ENCODE data around the gene SCUBE1.

The SCUBE1 gene

DNA sequence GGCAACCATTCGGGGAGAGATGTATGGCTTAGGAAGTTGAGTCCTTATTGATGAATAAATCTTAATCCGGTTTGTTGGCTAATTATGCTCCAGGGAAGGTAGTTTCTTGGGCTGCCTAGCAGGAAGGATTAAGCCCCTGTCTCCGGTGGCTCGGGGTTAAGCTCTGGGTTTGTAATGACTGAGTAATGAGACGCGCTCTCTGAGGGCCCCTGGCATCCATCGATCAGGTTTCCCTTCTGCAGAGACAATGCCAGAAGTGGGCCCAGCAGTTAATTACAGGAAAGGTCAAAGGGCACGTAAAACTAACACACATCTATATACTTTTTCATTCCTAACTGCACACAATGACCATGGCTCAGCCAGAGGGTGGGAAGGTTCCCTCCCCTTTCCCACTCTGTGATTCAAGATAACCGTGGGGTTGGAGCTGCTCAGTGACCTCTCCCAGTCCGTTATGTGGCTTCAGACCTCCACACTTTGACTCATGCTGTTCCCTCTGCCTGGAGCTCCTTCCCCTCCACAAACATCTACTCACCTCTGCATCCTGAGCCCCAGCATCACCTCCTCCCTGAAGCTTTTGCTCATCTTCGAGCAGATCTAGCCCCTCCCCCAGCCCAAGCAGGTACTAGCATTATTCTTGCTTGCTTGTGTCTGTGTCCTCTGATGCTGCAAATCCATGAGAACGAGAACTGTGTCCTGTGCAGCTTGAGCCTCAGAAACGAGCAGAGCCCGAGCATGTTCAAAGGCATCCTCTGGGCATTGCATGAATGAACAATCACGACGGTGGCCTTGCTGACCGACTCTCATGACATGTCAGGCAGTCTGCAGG, 16.6 kb downstream of the SCUBE1 start:
- DNase-seq (ENCODE audit: low read depth in 2 of 2): no peak

DNA sequence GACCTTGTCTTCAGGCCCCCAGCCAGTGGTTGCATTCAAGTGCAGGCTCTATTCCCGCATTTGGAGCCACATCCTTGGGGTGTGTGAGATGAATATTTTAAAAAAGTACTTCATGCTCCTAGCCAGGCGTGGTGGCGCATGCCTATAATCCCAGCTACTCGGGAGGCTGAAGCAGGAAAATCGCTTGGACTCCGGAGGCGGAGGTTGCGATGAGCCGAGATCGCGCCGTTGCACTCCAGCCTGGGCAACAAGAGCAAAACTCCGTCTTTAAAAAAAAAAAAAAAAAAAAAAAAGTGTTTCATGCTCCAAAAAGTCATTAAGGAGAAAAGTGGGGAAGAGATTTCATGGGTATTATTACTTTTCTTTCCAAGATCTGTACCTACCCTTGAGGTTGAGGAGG, 18.0 kb downstream of the SCUBE1 start:
- DNase-seq (ENCODE audit: low read depth in 2 of 2): no peak

DNA sequence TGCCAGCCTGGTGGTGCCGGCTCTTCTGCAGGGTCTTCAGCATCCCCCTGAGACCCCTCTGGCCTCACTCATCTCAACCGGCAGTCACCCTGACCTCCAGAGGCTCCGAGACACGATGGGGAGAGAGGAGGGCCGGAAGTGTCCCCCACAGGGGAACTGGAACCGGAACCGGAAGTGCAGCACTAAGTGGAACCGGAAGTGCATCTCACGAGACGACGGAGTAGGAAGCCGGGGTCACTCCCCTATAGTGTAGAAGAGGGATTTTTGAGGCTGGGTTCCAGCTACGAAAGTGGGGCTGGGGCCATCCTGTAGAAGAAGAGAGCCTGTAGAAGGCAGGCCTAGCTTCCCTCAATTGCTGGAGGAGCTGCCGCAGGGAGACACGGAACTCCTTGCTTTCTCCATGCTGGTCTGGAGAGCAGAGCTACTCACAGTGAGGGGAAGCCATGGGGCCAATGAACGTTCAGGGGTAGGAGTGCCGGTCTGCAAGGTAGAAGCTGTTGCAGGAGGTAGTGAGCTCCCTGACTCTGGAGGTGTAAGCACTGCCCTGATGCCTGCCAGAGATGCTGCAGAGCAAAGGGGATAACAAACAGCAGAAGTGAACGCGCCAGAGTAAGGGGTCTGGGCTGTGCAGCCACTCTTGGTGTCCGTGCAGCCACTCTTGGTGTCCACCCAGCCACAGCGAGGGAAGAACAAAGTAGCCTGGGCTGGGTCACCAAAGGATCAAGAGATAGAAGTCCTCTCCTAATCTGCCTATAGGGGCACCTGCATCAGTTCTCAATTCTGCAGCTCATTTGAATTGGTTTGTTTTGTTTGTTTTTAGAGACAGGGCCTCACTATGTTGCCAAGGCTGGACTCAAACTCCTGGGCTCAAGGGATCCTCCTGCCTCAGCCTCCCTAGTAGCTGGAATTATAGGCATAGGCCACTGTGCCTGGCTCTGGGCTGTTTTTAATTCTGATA, 21.9 kb downstream of the SCUBE1 start:
- DNase-seq (ENCODE audit: low read depth in 2 of 2): no peak

DNA sequence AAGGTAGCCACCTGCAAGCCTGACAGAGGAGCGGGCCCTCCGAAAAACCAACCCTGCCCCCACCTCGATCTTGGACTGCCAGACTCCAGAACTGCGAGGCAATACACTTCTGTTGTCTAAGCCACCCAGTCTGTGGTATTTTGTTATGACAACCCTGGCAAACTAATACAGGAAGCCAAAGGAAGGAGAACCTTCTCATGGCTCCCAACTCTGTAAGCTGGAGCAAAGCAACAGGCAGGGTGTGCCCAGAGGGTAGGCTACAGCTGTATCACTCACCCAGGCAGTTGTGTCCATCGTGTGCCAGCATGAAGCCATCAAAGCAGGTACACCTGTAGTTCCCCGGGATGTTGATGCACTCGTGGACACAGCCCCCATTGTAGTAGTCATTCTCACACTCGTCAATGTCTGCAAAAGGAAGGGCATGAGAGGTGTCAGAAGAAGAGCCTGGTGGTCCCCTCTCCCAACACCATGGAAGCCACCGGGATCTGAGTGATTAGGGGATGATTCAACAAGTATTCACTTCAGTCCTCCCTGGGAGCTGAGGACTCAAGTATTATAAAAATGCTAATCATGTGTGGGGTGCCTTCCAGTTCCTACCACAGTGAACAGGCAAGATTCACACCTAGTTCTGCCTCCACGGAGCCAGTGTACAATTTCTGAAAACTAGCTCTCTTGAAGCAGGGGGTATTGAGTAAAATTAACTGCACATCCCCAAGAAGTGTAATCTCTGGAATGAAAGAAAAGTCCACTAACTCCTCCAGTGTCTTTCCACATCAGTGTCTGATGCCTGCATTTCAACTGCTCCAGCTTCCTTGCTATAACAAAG, 23.3 kb downstream of the SCUBE1 start:
- DNase-seq (ENCODE audit: low read depth in 2 of 2): no peak

DNA sequence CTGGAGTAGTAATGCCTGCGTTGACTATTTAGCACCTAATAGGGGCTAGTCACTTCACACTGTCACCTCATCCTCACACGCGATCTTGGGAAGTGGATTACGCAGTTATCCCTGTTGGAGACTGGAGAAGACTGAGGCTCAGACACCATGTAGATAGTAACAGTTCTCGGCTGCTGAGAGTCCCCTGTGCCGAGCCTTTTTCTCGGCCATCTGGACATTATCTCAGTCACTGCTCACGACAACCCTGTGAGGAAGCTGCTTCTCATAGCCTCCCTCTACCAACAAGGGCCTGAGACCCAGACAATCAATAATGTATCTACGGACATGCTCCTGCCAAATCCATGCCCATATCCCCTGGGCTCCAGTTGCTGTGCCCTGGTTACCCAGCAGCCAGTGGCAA, 25.9 kb downstream of the SCUBE1 start:
- no peak for DNase-seq (ENCODE audit: low read depth in 2 of 2)

DNA sequence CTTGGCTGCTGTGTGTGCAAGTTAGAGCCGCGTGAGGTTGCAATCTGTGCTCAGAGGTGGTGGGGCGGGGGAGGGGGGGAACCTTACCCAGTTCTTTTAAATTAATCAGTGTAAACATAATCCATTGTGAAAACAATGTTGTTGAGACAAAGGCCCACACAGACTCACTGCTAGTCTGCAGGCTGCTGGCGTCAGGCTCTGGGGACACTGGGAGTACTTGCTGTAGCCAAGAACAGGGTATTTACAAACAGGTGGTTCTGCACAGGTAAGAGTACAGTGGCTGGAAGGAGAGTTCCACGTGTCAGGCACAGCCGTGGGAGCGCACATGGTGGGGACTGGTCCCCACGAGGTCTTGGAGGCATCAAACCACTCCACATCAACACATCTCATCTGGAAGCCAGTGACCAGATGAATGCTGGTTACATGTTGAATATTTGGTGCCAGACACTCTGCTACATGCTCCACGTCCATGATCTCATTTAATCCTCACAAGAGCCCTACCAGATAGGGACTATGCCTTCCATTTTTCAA, 27.4 kb downstream of the SCUBE1 start:
- no peak for DNase-seq (ENCODE audit: low read depth in 2 of 2)

DNA sequence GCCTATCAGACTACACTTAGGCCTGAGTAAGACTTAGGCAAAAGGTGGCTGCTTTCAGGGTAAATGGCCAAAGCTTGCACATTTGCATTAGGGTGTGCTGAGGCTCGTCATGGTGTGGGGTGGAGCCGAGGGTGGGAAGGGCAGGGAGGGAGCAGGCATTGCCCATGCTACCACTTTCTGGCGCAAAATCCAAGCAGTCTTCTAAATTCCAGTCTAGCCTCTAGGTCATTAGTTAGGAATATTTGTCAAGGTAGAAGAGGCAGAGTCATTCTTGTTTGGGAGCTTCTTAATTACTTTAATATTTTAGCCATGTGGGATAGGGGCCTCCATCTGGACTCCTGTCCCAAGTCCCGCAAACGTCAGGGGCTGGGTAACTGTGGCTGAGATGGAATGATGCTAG, 28.6 kb downstream of the SCUBE1 start:
- DNase-seq (ENCODE audit: low read depth in 2 of 2): no peak

DNA sequence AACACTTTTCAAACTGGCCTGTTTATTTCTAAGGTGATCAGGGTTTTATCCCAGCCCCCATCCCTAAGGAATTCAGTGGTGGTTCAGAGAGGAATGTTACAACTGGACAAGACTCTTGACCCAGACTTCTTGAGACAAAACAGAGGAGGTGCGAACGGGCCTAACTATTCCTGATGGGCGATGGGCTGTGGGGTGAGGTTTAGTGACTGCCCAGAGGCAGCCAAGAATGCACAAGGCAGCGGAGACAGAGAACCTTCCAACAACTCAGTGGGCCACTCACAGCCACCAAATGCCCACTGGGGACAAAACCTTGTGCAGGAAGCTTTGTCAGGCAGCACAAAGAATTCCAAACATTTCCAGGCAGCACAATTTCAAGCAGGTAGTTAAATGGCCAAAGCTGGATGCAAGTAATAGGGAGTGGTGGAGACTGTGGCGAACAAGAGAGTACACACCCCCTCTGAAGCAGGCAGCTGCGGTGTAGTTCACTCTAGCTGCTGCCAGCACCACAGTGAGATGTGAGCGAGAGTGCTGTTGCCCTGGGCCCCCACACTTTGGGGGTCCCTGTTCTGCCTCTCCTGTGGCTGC, 29.2 kb downstream of the SCUBE1 start:
- no peak for DNase-seq (ENCODE audit: low read depth in 2 of 2)

DNA sequence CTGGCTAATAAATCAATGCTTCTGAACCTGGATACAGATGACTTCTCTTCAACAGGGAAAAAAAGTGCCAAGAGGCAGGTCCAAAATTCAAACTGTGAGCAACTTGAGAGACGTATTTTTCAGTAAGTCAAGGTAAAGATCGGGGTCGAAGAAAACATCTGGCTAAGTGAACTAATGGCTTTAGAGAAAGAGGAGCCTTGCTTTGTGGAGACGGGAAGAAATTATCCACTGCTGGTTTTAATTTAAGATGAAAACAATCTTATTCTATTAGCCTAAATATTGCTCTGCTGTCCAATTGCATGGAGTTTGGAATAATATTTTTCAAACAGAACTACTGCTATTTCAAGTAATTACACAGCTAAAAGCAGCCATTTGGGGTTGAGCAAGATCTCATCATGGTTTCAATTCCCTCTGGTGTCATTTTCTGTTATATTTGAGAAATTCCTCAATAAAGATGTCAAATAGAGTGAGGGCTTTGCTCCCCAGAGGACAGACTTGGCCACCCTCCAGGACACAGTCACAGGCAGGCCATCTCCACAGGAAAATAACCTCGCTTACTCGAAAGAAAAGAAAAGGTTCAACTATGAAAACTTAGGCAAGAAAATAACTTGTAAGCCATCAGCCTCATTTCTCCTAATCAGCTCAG, 29.8 kb downstream of the SCUBE1 start:
- no peak for DNase-seq (ENCODE audit: low read depth in 2 of 2)

DNA sequence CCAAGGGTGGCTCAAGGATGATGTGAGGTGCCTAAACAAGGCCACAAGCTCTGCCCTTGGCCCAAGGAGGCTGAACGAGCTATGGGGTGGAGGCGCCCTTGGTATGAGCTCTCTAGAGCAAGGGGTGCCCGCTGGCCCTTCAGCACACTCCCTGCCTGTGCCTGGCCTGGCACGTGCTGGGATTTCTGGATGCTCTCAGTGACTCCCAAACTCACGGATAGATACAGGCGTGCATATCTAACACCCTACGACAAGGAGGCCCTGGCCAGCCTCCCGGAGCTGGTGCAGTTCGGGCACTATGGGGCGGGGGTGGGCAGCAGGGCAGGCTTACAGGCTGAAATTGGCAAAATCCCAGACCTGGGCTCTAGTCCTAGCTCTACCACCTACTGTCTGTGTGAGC, 30.6 kb downstream of the SCUBE1 start:
- DNase-seq (ENCODE audit: low read depth in 2 of 2): no peak

DNA sequence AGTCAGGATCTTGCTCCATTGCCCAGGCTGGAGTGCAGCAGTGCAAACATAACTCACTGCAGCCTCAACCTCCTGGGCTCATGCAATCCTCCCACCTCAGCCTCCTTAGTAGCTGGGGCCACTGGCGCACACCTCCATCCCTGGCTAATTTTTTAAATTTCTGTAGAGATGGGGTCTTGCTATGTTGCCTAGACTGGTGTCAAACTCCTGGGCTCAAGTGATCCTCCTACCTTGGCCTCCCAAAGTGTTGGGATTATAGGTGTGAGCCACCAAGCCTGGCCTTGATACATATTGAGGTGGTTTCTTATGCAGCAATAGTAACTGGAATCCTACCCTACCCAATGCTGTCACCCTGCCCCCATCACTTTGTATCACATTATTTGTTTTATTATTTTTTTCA, 32.4 kb downstream of the SCUBE1 start:
- DNase-seq (ENCODE audit: low read depth in 2 of 2): no peak

DNA sequence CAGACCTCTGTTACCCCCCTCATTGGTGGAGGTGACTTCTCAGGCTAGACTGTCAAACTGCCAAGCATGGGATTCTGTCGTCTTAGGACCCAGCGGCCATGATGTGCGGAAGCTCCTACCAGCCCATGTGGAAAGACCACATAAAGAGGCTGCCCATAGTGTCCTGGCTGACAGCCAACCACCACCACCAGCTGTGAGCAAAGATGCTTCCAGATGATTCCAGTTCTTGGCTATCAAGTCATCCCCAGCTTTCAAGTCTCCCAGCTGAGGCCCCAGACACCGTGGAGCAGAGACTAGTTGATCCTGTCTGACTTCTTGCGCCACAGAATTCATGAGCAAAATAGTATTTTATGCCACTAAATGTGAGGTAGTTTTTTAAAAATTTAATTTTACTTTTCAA, 32.9 kb downstream of the SCUBE1 start:
- DNase-seq (ENCODE audit: low read depth in 2 of 2): no peak

DNA sequence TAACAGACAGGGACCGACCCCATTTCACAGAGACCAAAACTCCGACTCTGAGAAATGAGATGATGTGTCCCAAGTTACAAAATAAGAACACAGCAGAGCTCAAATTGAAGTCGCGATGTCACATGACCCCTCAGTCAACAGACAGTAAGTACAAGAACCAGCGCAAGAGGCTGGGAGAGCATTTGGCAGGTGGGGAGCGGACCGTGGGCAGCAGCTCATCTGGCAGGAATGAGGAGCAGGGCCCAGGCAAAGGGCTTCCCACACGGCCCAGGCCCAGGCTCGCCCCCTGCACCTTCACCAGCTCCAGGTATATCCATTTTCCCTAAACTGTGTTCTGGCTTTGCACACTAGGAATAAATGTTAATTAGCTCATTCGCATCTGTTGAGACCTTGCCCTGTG, 34.3 kb downstream of the SCUBE1 start:
- DNase-seq (ENCODE audit: low read depth in 2 of 2): no peak

DNA sequence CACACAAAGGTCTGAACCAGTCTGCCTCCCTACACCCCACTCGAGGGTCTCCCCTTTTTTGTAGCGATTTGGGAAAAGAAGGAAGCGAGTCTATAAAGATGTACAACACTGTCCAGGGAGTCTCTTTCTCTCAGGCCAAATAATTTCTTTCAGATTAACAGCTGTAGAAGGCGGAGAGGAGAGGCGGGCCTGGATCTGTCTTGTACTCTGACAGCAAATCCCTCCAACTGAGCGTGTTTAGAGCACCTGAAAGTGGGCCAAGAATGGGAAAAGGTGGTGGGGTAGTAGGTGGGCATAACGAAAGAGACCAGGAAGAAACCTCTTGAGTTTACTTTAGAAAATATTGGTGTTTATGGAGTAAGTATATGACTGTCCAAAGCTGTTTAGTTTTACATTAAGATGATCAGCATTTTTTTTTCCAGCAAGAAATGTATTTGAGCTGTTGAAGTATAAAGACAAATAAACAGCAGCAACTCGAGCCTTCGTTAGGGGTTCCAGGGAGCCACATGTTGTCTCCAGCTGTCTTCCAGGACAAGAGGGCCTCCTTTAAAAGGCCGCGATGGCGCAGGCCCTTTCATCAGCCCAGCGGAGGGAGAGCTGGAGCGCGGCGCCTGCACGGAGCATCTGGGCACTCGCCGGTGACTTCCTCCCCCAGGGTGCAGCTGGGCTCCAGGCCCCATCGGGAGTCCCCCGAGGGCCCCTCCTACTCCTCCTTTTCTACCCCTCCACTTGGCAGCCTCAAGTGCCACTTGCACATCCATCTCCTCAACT, 34.9 kb downstream of the SCUBE1 start:
- DNase-seq (ENCODE audit: low read depth in 2 of 2): no peak

DNA sequence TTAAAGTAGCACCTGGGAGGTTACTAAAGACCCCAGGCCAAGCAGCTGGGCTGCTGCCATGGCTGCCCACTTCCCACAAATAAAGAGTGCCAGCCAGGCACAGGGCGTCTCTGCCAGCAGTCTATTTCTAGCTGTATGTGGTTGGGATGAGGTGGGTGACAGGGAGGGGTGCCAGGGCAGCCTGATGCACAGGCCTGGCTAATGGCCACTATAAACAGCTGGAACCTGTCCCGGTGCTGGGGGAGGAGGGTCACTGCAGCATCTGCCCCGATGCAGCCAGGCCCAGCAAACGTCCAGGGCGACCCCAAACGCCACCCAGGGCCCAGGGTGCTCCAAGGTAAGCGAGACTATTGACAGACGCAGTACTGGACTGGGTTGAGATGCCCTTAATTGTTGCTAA, 37.4 kb downstream of the SCUBE1 start:
- no peak for DNase-seq (ENCODE audit: low read depth in 2 of 2)

DNA sequence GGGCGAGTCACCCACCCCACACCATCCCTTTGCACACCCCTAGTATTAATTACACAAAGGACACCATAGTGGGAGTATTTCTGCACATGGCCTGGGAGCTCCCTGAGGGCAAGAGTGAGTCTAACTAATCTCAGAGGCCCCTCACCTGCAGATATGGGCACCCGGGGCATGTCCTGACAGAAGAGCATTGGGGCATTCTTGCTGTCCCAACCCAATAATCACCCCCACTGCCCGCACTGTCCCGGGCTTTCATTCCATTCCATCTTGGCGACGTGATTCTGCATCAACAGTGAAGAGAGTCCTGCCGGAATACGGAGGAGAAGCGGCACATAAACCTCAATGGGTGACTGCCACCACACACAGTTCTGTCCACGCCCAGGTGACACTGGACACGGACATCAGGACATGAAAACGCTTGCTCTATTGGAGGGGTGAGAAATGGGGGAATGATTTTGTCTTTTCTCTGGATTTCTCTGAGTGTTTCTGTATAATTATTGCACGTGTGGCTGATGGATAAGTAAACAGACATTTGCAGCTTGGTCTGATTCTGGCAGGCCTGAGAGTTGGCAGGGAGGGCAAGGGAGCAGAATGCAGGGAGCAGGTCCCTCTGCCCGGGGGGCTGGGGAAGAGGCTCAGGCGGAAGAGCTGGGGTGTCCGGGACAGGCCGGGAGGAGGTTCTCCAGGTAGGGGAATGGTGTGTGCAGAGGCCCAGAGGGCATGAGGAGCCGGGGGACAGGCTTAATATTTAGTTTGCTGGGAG, 38.2 kb downstream of the SCUBE1 start:
- DNase-seq (ENCODE audit: low read depth in 2 of 2): no peak

DNA sequence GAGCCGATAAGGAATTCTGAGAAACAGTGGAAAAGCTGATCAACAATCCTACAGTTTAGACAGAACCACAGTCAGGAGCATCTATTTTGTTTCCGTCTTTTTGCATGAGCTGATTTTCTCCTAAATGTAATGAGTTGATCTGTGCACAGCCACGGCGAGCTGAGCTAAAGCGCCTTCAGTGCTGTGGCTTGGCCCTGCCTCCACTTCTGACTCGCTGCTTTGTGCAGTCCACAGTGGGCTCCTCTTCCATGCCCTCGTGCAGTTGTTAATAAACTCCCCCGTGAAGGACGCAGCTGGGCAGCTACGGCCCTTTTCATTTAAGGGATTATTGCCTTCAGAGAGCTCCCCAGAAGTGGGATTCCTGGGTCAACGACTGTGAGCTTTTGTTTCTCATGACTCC, 39.4 kb downstream of the SCUBE1 start:
- no peak for DNase-seq (ENCODE audit: low read depth in 2 of 2)

DNA sequence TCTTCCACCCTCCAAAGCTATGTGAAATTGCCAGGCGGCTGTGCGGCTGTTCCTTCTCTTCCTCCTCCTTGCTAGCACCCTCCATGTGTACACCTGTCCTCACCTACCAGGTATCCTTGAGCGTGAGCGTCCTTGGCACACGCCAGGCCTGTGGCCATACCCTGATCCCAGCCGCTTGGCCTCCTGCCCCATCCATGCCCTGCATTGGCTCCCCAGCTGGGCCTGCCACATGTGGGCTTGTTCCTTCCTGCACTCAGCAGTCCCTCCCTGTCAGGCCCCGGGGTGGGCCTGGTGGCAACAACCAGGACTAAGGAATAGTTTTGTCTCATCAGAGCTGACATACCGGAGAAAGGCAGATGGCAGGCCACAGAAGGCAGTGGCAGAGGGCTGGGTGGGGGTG, 40.0 kb downstream of the SCUBE1 start:
- DNase-seq (ENCODE audit: low read depth in 2 of 2): no peak

DNA sequence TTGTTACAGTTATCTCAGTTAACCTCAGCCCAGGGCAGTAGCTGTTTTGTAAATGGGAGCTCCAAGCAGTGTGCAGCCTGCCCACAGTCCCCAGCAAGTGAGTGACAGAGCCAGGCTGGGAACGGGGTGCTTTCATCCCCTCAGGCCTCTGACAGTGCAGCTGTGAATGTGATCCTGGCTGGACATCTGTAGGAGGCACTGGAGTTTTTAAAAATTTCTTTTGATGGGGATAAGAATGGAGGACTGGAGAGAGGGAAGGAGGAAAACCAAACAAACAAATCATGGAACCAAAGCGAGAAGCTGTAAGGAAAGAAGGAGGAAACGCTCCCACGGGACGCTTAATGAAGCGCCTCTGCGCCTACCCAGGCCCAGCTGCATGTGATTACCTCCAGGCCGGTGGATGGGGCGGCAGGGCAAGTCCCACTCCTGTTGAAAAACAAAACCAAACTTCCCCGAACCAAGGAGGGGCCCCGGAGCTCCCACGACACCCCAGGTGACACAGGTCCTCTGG, 40.6 kb downstream of the SCUBE1 start:
- no peak for DNase-seq (ENCODE audit: low read depth in 2 of 2)
